NOMO-1 treated with dmso at 0.1 percent for 144 hours (cell line): Measurements from ENCODE around the gene CTDSP1.

Experiments used
- DNase-seq: peaks from one replicate; lab custom pipeline; 2025; ENCODE audit not compliant: unreplicated experiment; lab: John Stamatoyannopoulos, UW

Gene CTDSP1

DNA sequence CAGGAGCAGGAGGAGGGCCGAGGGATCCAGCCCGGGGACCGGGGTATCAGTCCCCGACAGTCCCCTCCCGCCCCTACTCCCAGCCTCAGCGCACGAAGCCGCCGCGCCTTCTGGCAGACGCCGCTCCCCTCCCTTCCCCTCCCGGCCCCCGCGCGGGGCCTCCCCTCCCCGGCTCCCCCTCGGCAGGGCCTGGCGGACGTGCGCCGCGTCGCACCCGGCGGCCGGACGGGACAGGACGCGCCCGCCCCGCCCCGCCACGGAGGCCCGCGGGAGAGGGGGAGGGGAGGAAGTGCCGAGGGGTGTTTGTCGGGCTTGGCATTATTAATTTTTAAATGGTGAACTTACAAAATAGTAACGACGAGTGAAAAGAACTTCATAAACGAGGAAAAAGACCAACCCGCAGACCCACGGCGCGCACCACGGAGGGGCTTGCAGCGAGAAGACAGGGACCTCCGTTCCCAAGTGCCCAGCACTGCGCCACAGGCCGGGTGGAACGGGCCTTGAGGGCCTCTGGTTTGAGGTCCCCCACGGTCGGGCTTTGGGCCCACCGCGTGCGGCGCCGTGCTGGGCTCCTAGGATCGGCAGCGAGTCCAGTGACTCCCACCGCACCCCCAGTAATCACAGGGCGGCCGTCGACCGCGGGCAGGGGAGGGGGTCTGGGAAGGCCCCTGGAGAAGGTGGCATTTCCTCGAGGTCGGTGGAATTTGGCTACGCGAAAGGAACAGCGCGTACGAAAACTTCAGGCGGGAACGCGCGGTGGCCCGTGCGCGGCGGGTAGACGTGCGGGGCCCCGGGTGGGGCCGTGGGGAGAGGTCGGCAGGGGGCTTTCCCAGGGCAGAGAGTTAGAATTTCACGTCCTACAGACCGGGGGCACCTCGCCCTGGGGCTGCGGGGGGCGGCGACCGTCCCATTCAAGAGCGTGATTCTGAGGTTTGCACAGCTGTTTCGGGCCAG is 954 bp upstream of the CTDSP1 start:
- DNase-seq = peak; percentile 44

DNA sequence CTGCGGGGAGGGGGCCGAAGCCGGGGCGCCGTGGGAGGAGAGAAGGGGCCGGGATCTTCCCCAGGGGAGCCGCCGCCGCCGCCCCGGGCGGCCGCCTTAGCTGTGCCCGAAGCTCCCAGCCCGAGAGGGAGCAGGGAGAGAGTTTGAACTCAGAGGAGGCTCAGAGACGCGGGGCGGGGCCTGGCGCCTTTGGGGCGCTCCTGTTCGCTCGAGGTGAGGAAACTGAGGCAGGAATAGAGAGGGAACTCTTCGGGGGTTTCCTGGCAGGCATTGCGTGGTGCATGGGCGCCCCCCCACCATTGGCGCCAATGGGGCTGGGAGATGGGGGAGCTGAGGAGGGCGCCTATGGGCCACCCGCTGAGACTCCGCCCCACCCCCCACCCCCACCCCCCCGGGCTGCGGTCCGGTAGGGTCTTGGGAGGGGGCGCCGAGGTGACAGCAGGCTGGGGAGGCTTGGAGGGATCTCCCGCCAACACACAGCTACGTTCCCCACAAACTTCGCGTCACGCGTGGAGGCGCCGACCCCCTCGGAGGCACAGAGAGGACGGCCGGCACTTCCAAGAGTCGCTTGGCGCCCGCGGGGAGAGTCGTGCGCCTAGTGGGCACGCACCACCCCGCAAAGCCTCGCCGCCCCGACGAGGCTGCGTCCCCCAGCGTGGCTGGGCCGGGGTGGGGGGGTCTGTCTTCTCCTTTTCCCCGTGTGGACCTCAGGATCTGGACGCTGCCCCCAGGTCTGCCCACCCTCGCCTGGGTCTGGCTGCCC is 680 bp downstream of the CTDSP1 start:
- DNase-seq = no peak

- DNase-seq = no peak
Observed at GRCh38 chr2:218400930-218401881, 1.5 kb downstream of the CTDSP1 start.

- DNase-seq = no peak
Observed at GRCh38 chr2:218401890-218402289, 2.2 kb downstream of the CTDSP1 start.

DNA sequence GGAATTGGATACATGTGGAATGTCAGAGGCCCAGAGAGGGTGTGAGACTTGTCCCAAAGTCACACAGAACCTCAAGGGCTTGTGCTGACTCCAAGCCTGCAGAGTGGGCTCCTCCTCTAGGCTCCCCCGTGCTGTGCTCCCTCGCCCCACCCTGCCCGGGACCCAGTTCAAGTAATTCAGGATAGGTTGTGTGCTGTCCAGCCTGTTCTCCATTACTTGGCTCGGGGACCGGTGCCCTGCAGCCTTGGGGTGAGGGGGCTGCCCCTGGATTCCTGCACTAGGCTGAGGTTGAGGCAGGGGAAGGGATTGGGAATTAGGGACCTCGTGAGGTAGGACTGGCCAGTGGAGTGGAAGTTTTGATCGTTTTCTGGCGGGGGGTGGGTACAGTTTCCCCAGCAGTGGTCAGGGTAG is 2.8 kb downstream of the CTDSP1 start:
- no peak for DNase-seq

GRCh38 chr2:218402911-218403411 is 3.3 kb downstream of the CTDSP1 start:
- no peak for DNase-seq

DNA sequence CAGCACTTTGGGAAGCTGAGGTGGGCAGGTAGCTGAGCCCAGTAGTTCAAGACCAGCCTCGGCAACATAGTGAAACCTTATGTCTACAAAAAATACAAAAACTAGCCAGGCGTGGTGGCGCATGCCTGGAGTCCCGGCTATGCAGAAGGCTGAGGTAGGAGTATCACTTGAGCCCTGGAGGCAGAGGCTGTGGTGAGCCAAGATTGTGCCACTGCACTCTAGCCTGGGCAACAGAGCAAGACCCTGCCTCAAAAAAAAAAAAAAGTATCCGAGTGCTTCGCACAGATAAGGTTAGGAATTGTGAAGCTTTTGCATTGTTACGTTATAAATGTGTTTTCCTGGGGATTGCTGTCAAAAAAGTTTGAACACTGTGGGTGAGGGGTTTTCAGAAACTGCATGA is 4.1 kb downstream of the CTDSP1 start:
- no peak for DNase-seq

DNA sequence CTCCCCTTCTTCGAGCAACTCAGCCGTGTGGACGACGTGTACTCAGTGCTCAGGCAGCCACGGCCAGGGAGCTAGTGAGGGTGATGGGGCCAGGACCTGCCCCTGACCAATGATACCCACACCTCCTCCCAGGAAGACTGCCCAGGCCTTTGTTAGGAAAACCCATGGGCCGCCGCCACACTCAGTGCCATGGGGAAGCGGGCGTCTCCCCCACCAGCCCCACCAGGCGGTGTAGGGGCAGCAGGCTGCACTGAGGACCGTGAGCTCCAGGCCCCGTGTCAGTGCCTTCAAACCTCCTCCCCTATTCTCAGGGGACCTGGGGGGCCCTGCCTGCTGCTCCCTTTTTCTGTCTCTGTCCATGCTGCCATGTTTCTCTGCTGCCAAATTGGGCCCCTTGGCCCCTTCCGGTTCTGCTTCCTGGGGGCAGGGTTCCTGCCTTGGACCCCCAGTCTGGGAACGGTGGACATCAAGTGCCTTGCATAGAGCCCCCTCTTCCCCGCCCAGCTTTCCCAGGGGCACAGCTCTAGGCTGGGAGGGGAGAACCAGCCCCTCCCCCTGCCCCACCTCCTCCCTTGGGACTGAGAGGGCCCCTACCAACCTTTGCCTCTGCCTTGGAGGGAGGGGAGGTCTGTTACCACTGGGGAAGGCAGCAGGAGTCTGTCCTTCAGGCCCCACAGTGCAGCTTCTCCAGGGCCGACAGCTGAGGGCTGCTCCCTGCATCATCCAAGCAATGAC is 4.8 kb downstream of the CTDSP1 start:
- DNase-seq = no peak

GRCh38 chr2:218405086-218405745 is 5.5 kb downstream of the CTDSP1 start:
- no peak for DNase-seq

DNA sequence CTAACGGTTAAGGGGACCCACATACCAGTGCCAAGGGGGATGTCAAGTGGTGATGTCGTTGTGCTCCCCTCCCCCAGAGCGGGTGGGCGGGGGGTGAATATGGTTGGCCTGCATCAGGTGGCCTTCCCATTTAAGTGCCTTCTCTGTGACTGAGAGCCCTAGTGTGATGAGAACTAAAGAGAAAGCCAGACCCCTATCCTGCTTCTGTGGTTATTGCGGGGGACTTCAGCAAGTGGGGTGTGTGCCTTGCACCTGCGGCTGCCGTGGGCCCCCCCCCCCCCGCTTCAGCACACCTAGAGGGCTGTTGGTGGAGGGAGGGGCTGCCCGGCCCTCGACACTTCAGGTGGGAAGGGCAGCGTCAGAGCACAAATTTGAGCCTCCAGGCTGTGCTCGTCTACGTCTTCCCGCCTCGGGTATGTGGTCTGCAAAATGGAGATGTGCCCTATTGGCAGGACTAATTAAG is 6.1 kb downstream of the CTDSP1 start:
- DNase-seq = no peak

DNA sequence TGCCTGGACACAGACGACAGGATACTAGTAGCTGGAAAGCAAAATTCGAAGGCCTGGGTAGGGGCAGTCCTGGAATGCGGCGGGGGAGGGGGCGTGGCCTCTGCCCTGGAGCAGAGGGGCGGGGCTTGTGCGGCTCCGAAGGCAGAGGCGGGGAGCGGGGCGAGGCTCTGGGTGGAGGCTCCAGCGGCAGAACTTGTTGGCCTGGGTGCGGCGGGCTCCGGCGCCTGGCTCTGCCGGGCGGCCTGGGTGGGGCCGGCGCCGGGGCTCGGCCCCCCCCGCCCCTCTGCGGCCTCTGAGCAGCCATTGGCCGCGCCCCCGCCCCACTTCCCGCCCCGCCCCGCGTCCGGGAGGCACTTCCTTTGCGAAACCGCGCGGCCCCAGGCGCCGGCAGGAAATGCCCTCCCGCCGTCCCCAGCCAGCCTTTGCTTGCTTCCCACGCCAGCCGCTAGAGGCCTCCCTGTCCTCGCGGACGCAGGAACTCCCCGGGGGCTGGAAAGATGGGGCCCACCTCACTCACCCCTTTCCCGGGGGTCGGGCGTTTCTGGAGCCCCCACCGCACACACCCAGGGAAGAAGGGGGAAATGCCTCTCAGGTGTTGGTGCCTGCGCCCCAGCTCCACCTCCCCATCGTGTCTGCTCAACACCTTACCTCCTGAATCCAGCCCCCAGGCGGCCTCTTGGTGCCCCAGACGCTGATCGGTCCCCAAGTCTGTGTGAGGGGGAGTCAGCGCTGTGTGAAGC is 6.7 kb downstream of the CTDSP1 start:
- peak; percentile 99 for DNase-seq

DNA sequence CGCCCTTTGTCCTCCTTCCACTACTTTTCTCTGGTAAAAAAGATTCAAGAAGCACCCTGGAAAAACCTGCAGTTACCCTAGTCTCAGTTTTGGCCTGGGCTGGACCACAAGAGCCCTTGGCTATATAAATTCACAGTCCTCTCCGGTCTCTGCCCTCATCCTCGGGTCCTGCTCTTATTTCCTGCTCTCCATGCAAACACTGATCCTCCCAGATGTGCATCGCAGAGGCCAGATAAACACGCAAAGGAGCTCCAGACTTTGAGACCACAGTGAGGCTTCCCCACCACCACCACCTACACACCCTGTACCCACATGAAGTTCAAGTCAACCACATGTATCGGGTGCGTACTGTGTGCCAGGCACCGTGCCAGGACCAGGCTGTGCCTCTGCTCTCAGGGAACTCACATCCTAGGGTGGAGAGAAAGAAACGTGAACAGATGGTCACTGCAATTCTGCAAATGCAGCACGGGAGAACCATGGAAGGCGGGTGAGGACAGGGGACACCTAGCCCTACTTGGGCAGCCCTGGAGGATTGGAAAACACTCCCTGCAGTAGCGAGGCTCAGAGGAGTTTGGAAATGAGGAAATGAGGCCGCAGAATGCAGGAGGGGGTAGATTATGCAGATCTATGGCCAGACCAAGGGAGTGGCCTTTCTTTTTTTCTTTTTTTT is 7.4 kb downstream of the CTDSP1 start:
- peak; percentile 69 for DNase-seq

- no peak for DNase-seq
Observed at GRCh38 chr2:218407717-218408116, 8.0 kb downstream of the CTDSP1 start.

GRCh38 chr2:218418321-218418716 is 18.7 kb downstream of the CTDSP1 start:
- DNase-seq = no peak

- DNase-seq = no peak
Observed at GRCh38 chr2:218418717-218419458, 19.2 kb downstream of the CTDSP1 start, which contains the start of gene VIL1. VIL1 (plus strand) TSS chr2:218419123; CDS start chr2:218423779, 4,656 bp downstream.

GRCh38 chr2:218419630-218420216 is 20.1 kb downstream of the CTDSP1 start:
- no peak for DNase-seq

GRCh38 chr2:218421027-218421426 is 21.4 kb downstream of the CTDSP1 start:
- DNase-seq = no peak
